ENCODE results near the gene APOA5.
"Not testable (repeated sequence)": the region's sequence is repeated elsewhere in the genome, so short reads cannot be mapped to it uniquely, and the experiment has no call there.

Gene APOA5

GRCh38 chr11:116827461-116827860 is 35.8 kb upstream of the APOA5 start:
- DNase-seq, result no peak

- no peak for DNase-seq
Observed at GRCh38 chr11:116826751-116827431, 35.2 kb upstream of the APOA5 start.

- no peak for DNase-seq
Observed at GRCh38 chr11:116825854-116826750, 34.4 kb upstream of the APOA5 start.

DNA sequence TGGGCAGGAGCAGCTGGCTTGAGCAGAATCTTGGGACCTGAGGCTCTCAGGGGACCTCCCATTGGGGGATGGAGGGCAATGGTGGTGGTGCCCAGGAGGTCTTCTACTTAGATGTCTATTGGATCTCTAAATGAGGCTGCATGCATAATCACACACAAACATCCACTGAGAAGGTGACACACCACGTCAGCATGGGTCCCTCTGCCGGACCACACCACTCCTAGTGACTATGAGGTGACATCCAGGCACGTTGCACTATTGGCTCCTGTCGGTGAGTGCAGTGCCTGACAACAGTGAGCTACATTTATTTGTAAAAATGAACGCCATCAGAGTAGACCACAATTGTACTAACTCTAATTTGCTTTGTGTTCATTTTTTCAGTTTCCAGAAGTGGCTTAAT is 33.8 kb upstream of the APOA5 start:
- no peak for DNase-seq

DNA sequence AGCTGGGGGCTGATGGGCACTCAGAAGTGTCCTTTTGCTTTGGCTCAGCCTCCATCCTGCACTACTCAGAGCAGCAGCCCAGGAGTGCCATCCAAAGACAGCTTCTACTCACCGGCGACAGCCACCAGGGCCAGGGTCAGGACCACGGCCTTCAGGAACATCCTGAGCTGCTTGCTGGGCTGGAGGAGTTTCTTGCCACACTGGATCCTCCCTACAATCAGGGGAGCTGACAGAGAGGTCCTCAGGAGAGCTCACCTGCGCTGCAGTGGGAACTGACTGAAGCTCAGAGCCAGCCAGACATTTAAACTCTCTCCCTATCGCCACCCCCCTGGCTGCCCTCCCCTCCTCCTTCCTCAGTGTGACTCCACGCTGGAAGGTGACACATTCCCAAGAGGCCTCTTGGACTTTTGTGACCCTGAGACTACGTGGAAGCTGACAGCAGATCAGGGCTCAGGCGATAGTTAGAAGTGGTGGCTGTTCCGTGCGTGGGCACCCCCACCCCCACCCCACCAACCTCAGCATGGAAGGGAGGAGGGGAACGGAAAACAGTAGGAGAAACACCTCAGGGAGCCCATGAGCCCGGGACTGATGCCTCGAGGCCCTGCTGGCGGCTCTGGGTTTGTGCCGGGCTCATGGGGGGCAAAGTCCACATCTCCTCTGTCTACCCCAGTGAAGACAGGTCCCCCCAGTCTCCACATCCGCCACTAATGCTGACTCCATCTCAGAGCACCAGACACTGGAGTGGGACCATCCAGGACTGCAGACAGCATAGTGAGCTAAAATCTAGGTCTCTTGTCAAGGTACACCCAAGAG is 31.6 kb upstream of the APOA5 start, which contains the start of gene APOA4:
Gene APOA4 (minus strand): TSS at position 274 of the 813 bp plus-strand sequence. CDS start 113 bp downstream, at position 161.
- no peak for DNase-seq

- DNase-seq, result no peak
Observed at GRCh38 chr11:116822575-116822974, 30.9 kb upstream of the APOA5 start.

DNA sequence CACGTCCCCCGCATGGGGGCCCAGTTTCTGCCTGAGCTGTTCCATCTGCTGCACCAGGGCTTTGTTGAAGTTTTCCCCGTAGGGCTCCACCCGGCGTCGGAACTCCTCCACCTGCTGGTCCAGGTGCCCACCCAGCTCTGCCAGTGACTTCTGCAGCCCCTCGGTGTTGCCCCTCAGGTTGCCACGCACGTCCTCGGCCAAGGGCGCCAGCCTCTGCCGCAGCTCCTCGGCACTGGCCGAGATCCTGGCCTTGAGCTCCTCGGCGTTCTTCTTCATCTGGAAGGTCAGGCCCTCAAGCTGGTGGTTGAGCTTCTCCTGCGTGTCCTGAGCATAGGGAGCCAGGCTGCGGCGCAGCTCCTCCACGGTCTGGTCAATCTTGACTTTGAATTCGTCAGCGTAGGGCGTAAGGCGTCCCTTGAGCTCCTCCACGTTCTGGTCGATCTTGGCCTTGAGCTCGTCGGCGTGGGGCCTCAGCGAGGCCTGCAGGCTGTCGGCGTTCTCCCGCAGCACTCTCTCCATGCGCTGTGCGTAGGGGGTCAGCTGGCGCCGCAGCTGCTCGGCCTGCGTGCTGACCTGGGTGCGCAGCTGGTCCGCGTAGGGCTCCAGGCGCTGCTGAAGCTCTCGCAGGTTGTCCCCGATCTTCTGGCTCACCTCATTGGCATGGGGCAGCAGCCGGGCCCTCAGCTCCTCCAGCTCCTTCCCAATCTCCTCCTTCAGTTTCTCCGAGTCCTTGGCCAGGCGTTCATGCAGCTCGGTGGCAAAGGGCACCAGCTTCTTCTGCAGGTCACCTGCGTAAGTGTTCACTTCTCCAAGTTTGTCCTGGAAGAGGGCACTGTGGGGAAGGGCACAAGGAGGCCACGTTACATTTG is 29.6 kb upstream of the APOA5 start:
- DNase-seq, result no peak

DNA sequence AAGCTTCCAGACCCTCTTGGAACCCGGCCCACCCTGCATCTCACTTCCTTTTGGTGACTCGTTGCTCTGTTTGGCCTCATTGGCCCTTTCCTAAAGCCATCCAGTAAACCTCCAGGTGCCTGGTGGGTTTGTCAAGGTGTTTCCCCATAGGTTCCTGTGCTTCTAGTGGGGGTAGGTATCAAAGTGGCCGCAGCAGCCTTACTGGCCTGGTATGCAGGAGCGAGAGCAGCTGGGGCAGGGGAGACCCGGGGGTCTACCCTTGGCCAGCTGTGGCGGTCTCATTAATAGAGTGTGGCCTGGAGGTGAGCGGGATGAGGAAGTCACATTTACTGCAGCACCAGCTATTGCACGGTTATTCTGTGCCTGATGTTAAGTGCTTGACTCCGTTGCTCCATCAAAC is 27.4 kb upstream of the APOA5 start:
- no peak for DNase-seq

- no peak for DNase-seq
Observed at GRCh38 chr11:116814502-116814901, 22.8 kb upstream of the APOA5 start.

DNA sequence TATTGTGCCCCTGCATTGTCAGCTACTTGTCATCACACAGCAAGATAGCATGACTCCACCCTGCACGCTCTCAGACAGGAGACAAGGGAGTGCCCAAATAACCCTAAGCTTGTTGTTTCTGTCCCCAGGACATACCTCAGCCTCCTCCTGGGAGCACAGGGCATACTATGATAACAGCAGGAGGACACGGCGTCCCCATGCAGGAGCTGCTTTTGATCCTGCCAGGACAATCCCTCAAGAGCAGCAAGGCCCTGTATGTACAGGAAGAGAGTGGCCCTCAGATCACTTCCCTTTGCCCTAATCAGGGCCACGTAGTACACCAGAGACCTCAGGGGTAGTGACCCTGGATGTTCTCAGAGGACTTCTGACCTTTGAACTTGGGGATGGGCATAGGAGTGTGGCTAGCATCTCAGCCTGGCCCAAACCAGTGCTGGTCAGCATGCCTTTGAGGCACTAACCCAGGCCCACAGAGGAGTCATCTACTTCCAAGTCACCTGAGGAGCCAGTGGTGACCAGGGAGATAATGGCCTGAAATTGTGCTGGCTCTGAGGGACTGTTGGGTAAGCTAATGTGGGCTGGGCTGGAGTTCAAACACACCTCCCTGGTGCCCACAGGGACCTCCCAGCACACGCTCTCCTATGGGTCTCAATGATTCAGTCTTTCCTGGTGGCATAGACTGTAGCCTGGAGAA is 22.2 kb upstream of the APOA5 start:
- no peak for DNase-seq

- DNase-seq, result no peak
Observed at GRCh38 chr11:116813170-116813569, 21.5 kb upstream of the APOA5 start.

GRCh38 chr11:116812109-116812508 is 20.4 kb upstream of the APOA5 start:
- DNase-seq, result no peak

DNA sequence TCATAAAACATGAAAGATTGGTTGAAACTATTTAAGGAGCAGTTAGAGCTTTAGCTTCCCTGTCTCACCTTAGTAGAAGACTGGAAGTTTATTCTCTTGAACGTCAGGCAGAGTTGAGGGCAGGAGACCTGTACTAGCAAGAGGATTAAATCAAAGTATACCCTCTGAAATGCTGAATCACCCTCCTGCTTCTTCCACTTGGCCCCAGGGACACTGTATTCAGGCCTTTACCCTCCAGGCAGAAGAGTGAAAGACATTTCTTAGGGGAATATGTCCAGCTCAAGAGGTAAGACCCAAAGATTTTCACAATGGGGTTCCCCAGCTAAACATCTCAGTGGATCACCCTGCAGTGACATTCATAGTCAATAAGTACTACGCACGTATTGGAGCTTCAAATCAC is 19.5 kb upstream of the APOA5 start:
- DNase-seq, result no peak

DNA sequence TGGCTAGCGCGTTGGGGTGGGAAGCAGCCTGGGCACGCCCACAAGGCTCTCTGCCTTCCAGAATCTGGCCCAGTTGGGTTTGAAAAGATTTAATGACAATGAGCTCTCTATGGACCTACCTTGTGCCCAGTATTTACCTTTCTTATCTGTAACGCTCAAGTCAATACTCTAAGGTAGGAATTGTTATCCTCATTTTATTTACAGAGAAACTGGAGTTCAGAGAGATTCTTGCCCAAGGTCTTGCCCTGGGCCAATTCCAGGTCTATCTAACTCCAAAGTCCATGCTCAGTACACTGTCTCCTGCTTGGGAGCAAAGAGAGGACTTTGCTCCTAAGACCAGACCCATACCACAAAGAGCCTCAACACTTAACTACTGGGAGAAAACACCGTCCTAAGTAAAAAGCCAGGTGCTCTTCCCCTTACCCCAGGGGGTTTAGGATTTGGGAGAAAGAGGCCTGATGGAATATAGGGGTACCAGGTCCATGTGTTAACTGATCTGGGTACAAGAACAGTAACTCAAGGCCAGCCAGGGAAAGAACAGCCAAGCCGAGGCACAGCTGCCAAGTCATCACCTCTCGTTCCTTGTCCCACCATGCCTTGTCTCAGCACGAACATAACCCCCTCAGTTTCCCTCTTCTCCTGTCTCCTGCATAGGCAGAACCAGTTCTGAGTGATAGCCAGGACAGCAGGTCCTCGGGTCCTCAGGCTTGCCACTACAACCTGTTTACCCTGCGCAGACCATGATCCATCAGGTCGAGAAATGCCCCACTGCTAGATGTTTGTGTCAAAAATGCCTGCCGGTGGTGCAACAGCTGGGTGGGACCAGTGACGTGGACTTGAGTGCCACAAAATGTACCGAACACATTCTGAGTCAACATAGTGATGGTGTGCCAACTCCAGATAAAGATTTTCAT is 16.8 kb upstream of the APOA5 start:
- no peak for DNase-seq

GRCh38 chr11:116807601-116808261 is 16.1 kb upstream of the APOA5 start:
- no peak for DNase-seq

DNA sequence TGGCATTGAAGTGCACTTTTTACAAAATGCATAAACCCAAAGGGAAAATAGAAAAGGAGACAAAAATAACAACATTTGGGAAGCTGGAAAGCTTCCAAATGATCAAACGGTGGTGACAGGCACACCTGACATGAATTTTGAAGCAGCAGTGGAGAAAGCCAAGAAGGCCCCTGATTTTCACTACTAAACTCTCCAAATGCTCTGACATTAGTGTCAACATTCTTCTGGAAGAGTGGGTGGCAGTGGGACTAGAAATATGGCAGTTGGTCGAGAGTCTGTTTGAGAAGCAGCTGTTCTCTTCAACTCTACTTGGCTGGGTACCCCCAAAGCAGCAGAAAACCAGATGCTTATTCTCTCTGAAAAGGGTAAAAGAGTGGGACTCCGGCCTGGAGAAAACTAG is 12.3 kb upstream of the APOA5 start:
- no peak for DNase-seq

- DNase-seq, result not testable (repeated sequence)
Observed at GRCh38 chr11:116801662-116802061, 10.0 kb upstream of the APOA5 start.

DNA sequence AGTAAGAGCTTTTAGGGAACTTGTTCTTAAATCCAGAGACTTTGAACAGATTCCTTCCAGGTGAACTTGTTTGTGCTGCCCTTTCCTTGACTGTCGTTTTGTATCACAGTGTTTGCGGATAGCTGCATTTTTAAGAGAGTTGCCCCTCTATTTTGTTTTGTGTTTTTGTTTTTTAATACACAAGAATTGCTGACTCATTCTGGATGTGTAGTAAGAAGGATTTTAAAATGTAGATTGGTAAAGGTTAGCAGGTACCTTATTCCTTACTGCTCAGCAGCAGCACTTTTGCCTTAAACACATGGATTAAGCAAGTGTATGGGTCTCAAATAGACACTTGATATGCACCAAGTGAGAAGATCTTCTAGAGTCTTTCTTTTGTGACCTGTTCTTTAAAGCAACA is 8.9 kb upstream of the APOA5 start:
- DNase-seq, result no peak

- DNase-seq, result no peak
Observed at GRCh38 chr11:116798368-116798767, 6.7 kb upstream of the APOA5 start.

DNA sequence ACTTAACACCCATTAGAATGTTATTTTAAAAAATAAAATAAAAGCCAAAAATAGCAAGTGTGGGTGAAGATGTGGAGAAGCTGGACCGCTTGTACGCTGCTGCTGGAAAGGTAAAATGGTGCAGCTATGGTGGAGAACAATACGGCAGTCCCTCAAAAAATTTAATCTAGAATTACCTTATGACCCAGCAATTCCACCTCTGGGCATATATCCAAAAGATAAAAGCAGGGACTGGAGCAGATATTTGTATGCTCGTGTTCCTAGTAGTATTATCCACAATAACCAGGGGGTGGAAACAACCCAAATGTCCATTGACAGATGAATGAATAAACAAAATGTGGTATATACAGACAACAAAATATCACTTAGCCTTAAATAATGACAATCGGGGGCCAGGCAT is 6.1 kb upstream of the APOA5 start:
- DNase-seq, result no peak
